Thoracic aorta (tissue), 2 donors: ENCODE measurements around the gene AP5Z1. TPM values are rescaled to one million over a fixed set of nuclear protein-coding genes. Genes with fewer than 3 reads are reported as not detected.

Experiments
- ATAC-seq: fragments of 150-250 bp; one replicate; pipeline ENCODE4 v1.8.0; 2017; ENCODE audit warnings: low read depth; ENCODE audit not compliant: insufficient number of reproducible peaks, low FRiP score
- DNase-seq: peaks from one replicate; pipeline ENCODE4 v3.0.0-alpha.2; 2020; ENCODE audit warnings: low spot score
- H3K27ac ChIP-seq, 2 donors: fragments of 200-600 bp; sonication (generic); 1 replicate in 1 of 2; 2 replicates in 1 of 2; pipeline ENCODE4 v1.5.1; 2016; ENCODE audit warnings: mild to moderate bottlenecking in 2 of 2, moderate library complexity in 2 of 2
- H3K27me3 ChIP-seq: fragments of 200-600 bp; sonication (generic); replicated peaks from 2 replicates; pipeline ENCODE4 v1.6.0; 2016; ENCODE audit warnings: mild to moderate bottlenecking; ENCODE audit not compliant: insufficient read depth
- H3K36me3 ChIP-seq: fragments of 200-600 bp; sonication (generic); one replicate; pipeline ENCODE4 v1.5.1; 2016
- H3K4me1 ChIP-seq, 2 donors: fragments of 200-600 bp; sonication (generic); 1 replicate in 1 of 2; 2 replicates in 1 of 2; pipeline versions ENCODE4 v1.5.1 to v1.6.0; 2016; ENCODE audit warnings: low read depth in 2 of 2, mild to moderate bottlenecking in 1 of 2; ENCODE audit not compliant: control insufficient read depth in 1 of 2
- H3K4me3 ChIP-seq: fragments of 200-600 bp; sonication (generic); 2 replicates; pipeline ENCODE4 v1.5.1; 2016; ENCODE audit warnings: mild to moderate bottlenecking
- H3K9me3 ChIP-seq: fragments of 200-600 bp; sonication (generic); 2 replicates; pipeline ENCODE4 v1.5.1; 2016
- CTCF ChIP-seq: fragments of 200-600 bp; sonication (generic); IDR thresholded peaks from one replicate; pipeline ENCODE4 v1.5.1; 2019; ENCODE audit warnings: antibody characterized with exemption
- total RNA-seq, 2 donors: library from RNA; depleted of rRNA; stranded (reverse); fragments of >200 nt; gene quantifications; one replicate each; pipeline versions ENCODE4 v1.1.0 to v1.2.3, GENCODE V29; 2016

AP5Z1 gene
- total RNA-seq, 2 donors from 2014 or later = 40.3 to 42.0 TPM

- Histone ChIP-seq H3K27ac (no peak overlapping the region), H3K4me3 (no peak overlapping the region), H3K27me3 (no peaks in the 10 kb centered on the region), H3K36me3 (no peaks in the 10 kb centered on the region), H3K9me3 (no peaks in the 10 kb centered on the region), H3K4me1 (no peaks in the 10 kb centered on the region)
- DNase-seq (no peak), ATAC-seq (no peak)
- no peak for TF ChIP-seq CTCF
These were observed 62.6 kb downstream of the AP5Z1 start for GRCh38 chr7:4837803-4838625.

- Histone ChIP-seq H3K27me3 (no peaks in the 10 kb centered on the region), H3K4me1 (no peaks in the 10 kb centered on the region), H3K4me3 (no peak overlapping the region), H3K36me3 (no peaks in the 10 kb centered on the region), H3K27ac (no peak overlapping the region), H3K9me3 (no peaks in the 10 kb centered on the region)
- ATAC-seq (no peak), DNase-seq (no peak)
- no peak for TF ChIP-seq CTCF
These were observed 63.4 kb downstream of the AP5Z1 start for GRCh38 chr7:4838626-4839334.

- TF ChIP-seq CTCF = no peak
- no peak overlapping the region for H3K4me3 ChIP-seq
- no peak for DNase-seq
These were observed 64.7 kb downstream of the AP5Z1 start for GRCh38 chr7:4840079-4840501.

More at GRCh38 chr7:4840079-4840501, 64.7 kb downstream of the AP5Z1 start:
- no peak for ATAC-seq
- no peaks in the 10 kb centered on the region for H3K4me1 ChIP-seq
- H3K9me3 ChIP-seq = no peaks in the 10 kb centered on the region
- H3K27ac ChIP-seq = no peak overlapping the region
- H3K36me3 ChIP-seq = no peaks in the 10 kb centered on the region
- H3K27me3 ChIP-seq = no peaks in the 10 kb centered on the region

Other genes starting within 250 kb of the AP5Z1 start
- gene FOXK1, start 93.3 kb upstream of the AP5Z1 start, total RNA-seq = 10 to 100 TPM; 34.3 to 62.4 TPM
- 1 to 10 TPM in 1 of 2 donors, under 1 TPM in 1; 0.68 to 1.1 TPM for gene PAPOLB, start 86.4 kb downstream of the AP5Z1 start, total RNA-seq
- gene RADIL, start 108.1 kb downstream of the AP5Z1 start, total RNA-seq = 10 to 100 TPM in 1 of 2 donors, 1 to 10 TPM in 1; 6.7 to 14.4 TPM
- gene MMD2, start 183.6 kb downstream of the AP5Z1 start, total RNA-seq = not detected